ENCODE measurements around the gene CDH7.

Gene CDH7, protein sequence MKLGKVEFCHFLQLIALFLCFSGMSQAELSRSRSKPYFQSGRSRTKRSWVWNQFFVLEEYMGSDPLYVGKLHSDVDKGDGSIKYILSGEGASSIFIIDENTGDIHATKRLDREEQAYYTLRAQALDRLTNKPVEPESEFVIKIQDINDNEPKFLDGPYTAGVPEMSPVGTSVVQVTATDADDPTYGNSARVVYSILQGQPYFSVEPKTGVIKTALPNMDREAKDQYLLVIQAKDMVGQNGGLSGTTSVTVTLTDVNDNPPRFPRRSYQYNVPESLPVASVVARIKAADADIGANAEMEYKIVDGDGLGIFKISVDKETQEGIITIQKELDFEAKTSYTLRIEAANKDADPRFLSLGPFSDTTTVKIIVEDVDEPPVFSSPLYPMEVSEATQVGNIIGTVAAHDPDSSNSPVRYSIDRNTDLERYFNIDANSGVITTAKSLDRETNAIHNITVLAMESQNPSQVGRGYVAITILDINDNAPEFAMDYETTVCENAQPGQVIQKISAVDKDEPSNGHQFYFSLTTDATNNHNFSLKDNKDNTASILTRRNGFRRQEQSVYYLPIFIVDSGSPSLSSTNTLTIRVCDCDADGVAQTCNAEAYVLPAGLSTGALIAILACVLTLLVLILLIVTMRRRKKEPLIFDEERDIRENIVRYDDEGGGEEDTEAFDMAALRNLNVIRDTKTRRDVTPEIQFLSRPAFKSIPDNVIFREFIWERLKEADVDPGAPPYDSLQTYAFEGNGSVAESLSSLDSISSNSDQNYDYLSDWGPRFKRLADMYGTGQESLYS

DNA sequence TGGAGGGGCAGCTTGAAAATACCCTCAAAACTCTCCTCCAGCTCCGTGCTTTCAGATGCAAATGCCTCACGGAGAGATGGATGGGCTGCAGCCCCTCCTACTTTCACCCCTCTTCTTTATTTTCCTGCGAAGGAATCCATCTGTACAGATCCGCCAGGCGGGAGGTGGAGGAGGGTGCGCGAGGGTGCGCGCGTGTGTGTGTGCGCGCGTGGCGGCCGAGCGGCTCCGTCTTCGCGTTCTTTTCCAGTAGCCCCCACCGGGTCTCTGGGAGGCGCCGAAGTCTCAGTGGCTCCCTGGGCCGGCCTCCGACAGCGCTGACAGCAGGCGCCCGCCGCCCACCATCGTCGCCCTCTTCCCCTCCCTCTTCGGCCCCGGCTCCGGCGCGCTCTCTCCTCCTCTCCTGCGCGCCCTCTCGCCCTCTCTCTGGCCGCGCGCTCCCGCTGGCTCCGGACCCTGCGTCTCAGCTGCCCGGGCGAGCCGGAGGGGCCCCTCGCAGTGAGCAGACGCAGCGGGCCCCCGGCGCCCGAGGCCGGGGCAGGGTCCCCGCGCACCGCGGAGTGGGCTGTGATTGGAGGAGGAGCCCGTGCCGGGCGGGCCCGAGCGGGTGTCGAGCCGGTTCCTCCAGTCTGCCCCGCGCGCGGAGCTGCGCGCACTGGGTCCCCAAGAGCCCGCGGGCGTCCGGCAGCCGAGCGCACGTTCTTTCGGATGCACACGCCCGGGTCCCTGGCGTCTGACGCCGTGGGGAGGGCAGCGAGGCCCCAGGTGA is at the start of gene CDH7:
Gene CDH7 (plus strand): TSS at position 624 of the 766 bp plus-strand sequence. CDS start 11,831 bp downstream, outside the sequence.
- DNase-seq: peak; percentile 97

DNA sequence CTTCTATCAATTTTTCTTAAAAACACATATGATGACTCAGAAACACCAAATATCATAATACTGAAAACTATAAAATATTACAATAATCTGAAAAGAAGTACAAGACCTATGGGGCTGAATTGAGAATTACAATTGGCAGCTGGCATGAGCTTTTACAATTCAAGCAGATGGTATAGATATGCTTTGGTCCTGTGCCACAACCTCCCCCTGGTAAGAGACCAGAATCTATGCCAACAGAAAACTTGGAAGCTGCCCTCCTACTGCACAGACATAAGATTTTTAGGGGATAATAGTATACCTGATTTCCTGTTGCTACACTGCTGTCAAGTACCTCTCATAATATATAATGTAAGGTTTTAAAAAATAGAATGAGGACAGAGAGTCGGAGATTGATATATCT is 46.8 kb upstream of the CDH7 start:
- DNase-seq: no peak

DNA sequence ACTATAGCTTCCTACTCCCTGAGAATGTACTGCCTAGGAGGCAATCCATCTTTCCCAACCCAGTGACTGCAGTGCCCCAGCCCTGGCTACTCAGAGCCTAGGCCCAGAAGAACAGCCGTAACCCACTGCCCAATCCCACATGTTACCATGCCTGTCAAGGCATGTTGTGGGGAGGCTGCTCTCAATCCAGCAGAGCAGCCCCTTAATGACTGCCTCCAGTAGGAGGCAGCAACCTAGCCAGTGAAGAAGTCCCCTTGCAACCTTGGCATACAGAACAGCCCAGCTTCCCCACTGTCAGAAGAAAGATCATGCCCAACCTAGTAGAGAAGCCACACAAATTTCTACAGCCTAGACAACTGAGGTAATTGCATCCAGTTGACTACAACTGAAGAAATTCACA is 44.2 kb upstream of the CDH7 start:
- no peak for DNase-seq

- DNase-seq: peak; percentile 11
Observed at GRCh38 chr18:65711493-65711892, 39.3 kb upstream of the CDH7 start.

DNA sequence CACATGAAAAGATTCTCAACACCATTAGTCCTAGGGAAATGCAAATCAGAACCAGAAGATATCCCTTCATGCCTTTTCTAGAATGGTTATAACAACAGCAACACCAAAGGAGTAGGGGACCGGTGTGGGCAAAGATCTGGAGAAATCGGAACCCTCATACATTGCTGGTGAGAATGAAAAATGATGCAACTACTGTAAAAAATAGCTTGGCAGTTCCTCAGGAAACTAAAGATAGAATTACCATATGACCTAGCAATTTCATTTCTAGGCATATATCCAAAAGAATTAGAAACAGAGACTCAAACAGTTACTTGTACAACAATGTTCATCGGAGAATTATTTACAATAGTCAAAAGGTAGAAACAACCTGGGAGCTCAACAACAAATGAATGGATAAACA is 29.2 kb upstream of the CDH7 start:
- no peak for DNase-seq

DNA sequence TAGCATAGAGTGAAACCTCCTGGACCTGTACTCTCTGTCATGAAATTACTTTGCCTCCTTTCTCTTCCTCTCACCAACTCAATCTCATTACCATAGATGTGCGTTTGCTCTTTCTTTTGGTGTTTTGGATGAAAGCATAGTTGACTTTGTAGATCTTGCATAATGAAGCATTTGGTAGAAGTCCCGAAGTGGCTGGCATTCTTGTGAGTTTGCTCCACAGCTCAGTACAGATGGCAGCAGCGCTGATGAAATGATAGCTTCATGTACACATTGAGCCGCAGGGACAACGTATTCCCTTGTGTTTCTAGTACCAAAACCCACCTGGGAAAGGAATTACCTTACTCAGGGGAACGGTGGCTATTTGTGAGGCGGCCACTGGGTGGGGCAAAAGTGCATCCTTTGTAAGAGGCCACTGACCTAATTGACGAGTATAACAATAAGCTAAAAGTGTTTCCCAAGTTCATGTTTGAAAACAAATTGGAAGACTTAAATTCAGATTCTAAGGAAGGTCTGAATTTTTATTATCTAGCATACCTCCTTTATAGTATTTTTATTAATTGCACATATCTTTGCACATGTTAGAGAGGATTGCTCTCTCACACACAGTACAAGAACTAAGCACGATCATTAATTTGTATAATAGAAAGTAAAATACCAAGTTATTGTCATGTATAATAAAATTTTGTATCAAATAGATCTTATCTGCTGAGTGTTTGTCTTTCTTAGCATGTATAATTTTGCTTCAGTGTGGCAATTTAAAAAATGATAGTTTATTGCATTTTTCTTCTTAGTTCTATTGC is 25.4 kb upstream of the CDH7 start:
- DNase-seq: peak; percentile 95

GRCh38 chr18:65735155-65735554 is 15.7 kb upstream of the CDH7 start:
- DNase-seq: peak; percentile 69

- DNase-seq: peak; percentile 91
Observed at GRCh38 chr18:65737471-65737955, 13.3 kb upstream of the CDH7 start.

- DNase-seq: no peak
Observed at GRCh38 chr18:65746936-65747335, 3.9 kb upstream of the CDH7 start.

DNA sequence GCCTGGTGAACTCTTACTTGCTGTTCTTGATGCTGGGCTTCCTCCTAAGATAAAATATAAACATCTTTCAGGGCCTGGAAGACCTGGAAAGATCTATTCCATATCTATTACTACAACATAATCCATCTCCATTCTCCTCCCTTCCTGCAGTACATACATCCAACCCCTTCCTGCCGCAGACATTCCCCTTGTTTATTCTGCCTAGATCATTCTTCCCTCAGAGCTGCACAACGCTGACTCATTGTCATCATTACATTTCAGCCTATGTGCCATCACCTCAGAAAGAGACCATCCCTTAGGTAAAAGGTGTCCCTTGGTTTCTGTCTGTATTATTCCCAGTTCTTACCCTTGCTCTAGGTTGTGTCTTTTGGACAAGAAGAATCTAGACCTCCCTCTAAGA is 2.5 kb upstream of the CDH7 start:
- peak; percentile 20 for DNase-seq

GRCh38 chr18:65749841-65750240 is 971 bp upstream of the CDH7 start:
- peak; percentile 41 for DNase-seq

DNA sequence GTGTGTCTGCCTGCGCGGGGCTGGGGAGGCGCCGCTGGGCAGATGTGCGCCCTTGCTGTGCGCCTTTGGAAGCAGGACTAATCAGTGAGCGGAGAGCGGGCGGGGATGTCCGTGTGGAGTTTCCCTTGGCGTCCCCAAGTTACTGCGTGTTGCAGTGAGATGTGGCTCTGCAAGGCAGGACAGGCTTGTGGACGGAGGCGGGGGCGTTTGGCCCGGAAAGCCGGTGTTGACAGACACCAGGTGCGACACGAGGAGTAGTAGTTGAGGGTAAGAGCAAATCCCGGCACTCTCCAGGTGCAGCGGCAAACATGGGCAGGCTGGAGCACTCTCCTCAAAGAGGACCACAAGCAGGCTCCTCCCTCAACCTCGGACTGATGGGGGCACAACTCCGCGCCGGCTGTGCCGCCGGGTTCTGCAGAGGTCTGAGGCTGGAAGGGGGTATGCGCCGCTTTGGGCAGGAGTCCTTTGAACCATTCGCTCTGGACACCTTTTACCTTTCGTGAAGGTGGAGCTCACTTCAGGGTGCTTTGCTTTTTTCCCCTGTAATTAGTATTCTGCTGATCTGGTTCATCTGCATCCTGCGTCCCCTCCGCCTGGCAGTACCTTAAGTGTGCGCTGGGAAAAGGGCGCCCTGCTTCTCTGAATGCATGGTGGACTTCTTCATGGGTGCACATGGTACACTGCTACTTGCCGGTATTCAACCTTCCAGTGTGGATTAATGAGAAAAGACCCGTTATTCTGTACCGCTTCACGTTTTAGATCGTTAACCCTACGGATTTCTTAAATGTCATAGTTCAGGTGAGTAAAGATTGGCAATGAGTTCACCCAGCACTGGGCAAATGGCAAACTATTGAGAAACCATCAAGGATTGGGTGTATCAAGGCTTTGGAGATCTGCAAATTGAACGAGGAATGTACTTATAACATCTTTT is 608 bp downstream of the CDH7 start:
- peak; percentile 97 for DNase-seq

DNA sequence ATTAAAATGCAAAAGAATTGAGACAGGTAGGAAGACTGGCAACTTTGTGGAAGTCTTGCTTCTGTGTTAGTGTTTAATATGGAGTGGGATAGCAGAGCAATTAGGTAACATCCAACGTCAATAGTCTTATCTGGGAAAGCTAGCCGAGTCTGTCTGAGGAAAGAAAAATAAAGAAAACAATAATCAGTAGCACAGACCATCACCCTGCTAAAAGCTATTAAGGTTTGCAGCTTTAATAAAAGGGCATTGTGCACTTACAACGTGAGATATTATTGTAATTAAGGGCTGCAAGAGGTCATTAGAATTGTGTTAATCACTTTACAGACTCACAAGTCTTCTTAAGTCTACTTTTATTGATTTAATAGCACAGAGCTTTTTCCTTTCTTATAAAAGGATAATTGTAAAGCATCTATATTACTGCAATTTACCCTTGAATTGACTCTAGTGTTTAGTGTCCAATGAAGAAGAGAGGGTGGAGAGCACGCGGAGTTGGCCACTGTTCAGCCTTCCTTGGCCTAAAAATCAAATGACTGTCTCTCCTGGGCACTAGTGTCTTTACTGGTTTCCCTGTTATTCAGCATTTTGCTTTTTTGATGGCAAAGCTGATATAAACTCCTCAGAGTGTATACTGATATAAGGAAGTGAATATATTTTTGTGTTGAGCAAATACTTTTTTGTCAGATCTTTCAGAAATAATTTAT is 2.0 kb downstream of the CDH7 start:
- peak; percentile 70 for DNase-seq

DNA sequence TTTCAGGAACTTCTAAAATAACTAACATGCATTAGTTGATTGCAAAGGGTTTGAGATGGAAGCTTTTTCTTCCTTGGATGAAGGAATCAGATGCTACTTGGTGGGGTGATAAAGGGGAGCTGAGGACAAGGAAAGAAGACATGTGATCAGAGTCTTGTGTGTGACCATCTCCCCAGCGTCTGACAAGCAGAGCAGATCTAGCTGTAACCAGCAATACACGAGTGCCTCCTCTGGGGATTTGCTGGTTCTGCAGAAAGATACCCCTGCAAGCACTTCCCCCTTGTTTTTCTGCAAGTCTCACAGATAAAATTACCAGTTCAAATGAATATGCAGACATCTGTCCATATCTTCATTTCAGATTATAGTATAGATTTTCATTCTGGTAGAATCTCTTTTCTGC is 2.7 kb downstream of the CDH7 start:
- DNase-seq: peak; percentile 95

DNA sequence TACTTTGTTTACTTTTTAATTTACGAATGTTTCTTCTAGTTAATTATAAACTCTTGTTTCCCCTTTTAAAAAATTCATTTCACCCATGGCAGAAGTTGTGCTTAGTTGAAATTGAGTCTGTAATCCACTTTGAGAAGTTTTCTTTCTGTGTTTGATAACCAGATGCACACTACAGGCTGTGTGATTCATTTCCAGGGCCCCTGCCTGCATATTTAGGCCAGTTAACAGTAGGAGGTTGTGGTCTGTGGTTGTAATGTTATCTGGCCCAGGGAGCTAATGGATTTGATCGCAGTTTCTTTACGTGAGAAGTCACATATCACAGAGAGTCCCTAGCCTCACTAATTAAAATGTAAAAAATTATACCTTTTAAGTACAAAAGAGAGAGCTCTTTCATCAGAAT is 3.3 kb downstream of the CDH7 start:
- peak; percentile 90 for DNase-seq

GRCh38 chr18:65755616-65756015 is 4.8 kb downstream of the CDH7 start:
- peak; percentile 23 for DNase-seq

DNA sequence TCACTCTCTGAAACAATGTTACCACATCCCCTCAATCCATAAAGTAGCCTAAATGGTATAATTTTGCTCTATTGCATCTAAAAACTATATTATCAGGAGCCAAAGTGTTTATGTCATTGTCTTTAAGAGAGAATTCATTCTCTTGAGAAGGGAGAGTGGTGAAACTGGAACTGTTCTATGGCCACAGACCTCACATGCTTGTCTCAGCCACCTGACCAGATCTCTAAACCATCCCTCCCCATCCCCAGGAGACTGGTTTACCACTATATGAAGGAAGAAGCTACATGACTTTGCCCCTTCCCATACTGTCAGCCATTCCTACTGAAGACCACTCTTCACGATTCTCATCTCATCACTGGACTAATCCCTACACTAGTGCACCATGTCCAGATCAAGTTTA is 9.6 kb downstream of the CDH7 start:
- DNase-seq: no peak

DNA sequence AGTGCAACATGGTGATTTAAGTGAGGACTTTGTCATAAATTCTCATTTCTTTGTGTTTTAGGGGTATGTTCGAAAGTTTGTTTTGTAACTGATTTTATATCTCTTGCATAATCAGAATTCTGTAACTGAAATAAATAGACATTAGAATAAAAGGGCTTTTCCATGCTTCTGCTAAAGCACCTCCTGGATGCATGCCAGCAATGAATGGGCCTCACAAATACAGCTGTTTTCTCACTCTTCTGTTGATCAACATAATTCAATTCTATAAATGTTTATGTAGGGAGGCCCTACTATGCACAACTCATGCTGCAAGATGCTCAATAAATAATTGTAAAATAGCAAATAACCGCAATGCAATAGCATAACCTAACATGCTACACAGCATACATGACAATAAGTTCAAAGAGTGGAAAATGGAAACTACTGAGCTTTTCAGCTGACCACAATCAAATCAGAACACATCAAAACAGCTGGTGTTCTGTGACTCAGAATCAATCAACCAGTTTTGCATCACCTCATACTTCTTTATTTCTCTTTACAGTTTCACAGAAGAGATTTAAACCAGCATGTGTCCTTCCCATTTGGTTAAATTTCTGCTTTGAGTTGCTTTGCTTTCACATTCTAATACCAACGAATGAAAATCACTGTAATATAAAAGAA is 11.0 kb downstream of the CDH7 start:
- peak; percentile 53 for DNase-seq

- DNase-seq: peak; percentile 90
Observed at GRCh38 chr18:65762556-65762955, 11.7 kb downstream of the CDH7 start.

GRCh38 chr18:65767406-65767805 is 16.6 kb downstream of the CDH7 start:
- no peak for DNase-seq

All from NCI-H146 (cell line).